ENCODE data around the gene ZNF862. TPM values are rescaled to one million over a fixed set of nuclear protein-coding genes. Genes with fewer than 3 reads are reported as not detected.

ZNF862 gene
- total and polyA plus RNA-seq, 2 experiments from 2014 or later, result 0.94 to 2.3 TPM

DNA sequence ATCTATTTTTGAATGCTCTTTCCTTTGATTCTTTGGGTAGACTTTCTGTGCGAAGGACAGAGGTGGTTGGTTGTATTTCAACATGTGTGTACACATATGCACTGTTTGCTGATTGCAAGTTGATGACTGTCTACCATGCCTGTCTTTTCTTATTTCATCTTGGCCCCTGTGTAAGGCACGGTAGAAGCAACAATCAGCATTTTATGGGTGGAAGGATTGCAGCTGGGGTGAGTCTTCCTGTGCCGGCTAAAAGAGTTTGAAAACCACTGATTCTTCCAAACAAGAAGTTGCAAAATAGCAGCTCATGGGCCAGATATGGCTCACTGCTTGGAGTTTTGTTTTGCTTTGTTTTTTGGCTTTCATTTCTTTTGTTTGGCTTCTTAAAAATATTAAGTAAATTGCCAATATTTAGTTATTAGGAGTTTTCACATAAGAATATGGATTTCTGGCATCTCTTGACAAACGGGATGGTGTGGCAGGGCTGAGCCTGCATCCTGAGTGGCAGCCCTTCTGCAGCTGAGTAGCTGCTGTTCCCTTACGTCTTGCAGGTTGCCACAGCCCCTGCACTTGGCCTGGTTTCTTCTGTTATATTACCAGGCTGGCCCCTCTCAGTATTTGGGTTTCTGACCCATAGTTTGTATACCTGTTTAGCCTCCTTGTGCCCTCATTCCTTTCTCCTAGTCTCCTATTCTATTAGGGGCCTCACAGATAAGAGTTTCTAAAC, 7.2 kb downstream of the ZNF862 start:
- H3K9me3 Mint-ChIP-seq, result no peaks in the 10 kb centered on the region
- H3K9me2 ChIP-seq (ENCODE audit: insufficient read depth), result no peaks in the 10 kb centered on the region

More for the DNA sequence above, 7.2 kb downstream of the ZNF862 start:
- Histone ChIP-seq H3K79me2 (replicated peaks; ENCODE audit: insufficient read depth) (no peaks in the 10 kb centered on the region), H3F3A (replicated peaks; ENCODE audit: low read depth) (no peaks in the 10 kb centered on the region), H3K4me2 (no peak overlapping the region), H3K27ac (ENCODE audit: low read depth) (no peak overlapping the region), H4K20me1 (replicated peaks; ENCODE audit: insufficient read depth) (peaks cover 4% of the 10 kb centered on the region; the same call in 1 of the 2 replicates), H2AFZ (no peak overlapping the region), H3K27me3 (ENCODE audit: insufficient read depth) (peaks cover 11% of the 10 kb centered on the region; the same call in 1 of the 2 replicates), H3K4me3 (no peak overlapping the region), H3K4me1 (ENCODE audit: insufficient read depth) (no peaks in the 10 kb centered on the region), H3K36me3 (ENCODE audit: insufficient read depth) (no peaks in the 10 kb centered on the region)
- Mint-ChIP-seq H3K36me3 (ENCODE audit: low read depth) (no peaks in the 10 kb centered on the region), H3K27ac (no peak overlapping the region), H3K27me3 (ENCODE audit: insufficient read depth, low read depth, poor library complexity) (no peaks in the 10 kb centered on the region), H3K4me3 (no peak overlapping the region), H3K4me1 (peaks cover 8% of the 10 kb centered on the region)
- DNase-seq (ENCODE audit: low spot score) (no peak), ATAC-seq (no peak)
- TF ChIP-seq REST (IDR thresholded peaks at IDR 0.05; ENCODE audit: unreplicated experiment) (no peak), CTCF (conservative IDR thresholded peaks at IDR 0.05; ENCODE audit: low read depth in 2 of 2) (no peak), POLR2AphosphoS5 (IDR thresholded peaks at IDR 0.05; ENCODE audit: low read depth) (no peak), ZNF114 (CRISPR knock-in tag; IDR thresholded peaks at IDR 0.05) (no peak)
